ENCODE data around the gene PRR20B. TPM values are rescaled to one million over a fixed set of nuclear protein-coding genes. Genes with fewer than 3 reads are reported as not detected.
"Not testable (repeated sequence)": the region's sequence is repeated elsewhere in the genome, so short reads cannot be mapped to it uniquely, and the experiment has no call there.

The PRR20B gene
- polyA plus RNA-seq (ENCODE audit: insufficient read length in 3 of 3) = not detected
- long read RNA-seq, donor 1 = 0 reads
- long read RNA-seq, donor 2 = 0 reads
- long read RNA-seq, donor 3 = 0 reads
- long read RNA-seq, donor 4 = 0 reads
- long read RNA-seq, donor 5 = 0 reads
- long read RNA-seq, donor 6 = 0 reads
- long read RNA-seq, donor 7 = 0 reads
- long read RNA-seq, donor 8 = 0 reads
- long read RNA-seq, donor 9 = 0 reads
- long read RNA-seq, donor 10 = 0 reads
- long read RNA-seq, donor 11 = 0 reads
- long read RNA-seq, donor 12 = 0 reads
- long read RNA-seq, donor 13 = 0 reads
- long read RNA-seq, donor 14 = 0 reads
- long read RNA-seq, donor 15 = 0 reads
- long read RNA-seq, donor 16 = 0 reads

DNA sequence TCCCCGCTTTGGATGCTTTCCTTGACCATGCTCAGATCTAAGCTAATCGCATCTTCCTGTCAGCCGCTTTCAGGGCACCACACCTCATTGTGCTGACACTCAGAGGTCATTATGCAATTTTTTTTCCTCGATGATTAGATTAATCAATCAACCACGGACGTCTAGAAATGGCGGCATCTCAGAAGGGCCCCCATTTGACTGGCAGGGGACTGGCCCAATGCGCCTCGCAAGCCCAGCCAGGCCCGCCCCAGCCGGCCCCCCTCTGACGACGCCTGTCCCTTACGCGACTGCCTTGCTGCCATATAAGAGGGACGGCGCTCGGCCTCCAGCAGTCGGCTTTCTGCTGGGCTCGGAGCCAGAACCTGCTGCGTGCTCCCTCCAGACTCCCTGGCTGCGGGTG lies at the start of gene PRR20B:
PRR20B (plus strand) TSS at position 301 of the 400 bp plus-strand sequence. CDS start 387 bp downstream, outside the sequence.
- not testable (repeated sequence) for DNase-seq (ENCODE audit: extremely low read depth in 1 of 11, low read depth in 9 of 11, low spot score in 4 of 11)

DNA sequence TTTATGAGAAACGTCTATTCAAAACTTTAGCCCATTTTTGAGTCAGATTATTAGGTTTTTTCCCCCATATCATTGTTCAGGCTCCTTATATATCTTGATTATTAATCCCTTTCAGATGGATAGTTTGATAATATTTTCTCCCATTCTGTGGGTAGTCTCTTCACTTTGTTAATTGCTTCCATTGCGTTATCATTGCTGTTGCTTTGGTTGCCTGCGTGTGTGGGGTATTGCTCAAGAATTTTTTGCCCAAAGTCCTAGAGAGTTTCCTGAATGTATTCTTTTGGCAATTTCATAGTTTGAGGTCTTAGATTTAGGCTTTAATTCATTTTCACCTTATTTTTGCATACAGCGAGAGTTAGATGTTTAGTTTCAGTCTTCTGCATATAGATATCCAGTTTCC lies 32.3 kb upstream of the PRR20B start:
- no peak for DNase-seq (ENCODE audit: extremely low read depth in 1 of 11, low read depth in 9 of 11, low spot score in 4 of 11)

DNA sequence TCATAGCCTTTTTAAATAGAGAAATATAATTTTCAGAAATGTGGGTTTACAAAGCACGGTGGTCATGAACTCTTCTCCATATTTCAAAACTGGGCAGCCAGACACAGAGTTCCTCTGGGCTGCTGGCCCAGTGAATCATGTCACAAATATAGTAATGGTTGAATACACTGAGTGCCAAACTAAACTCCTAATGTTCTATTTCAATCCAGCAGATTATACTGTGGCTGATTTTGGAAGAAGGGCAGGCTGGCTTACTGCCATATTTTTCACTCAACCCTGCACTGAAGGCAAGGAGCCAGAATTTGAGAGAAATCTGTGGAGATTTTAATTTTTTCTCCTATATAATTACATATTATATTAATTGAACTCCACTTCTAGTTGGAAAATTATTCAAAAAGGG lies 23.6 kb upstream of the PRR20B start:
- peak in 1 of 11 donors; percentile 2 for DNase-seq (ENCODE audit: extremely low read depth in 1 of 11, low read depth in 9 of 11, low spot score in 4 of 11)

DNA sequence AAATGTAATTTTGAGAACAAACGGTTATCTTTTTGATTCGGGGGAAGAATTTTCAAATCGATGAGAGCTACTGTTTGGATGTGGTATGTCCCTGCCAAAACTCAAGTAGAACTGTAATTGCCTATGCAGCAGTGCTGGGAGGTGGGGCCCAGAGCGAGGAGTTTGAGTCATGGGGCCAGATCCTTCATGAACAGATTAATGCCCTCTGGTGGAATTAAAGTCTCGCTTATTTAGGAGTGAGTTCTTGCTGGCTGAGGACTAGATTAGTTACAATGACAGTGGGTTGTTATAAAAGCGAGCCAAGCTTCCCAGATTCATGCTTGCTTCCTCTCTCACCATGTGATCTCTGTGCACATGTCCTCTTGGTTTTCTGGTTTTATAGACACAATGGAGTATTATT lies 18.4 kb upstream of the PRR20B start:
- no peak for DNase-seq (ENCODE audit: extremely low read depth in 1 of 11, low read depth in 9 of 11, low spot score in 4 of 11)

DNA sequence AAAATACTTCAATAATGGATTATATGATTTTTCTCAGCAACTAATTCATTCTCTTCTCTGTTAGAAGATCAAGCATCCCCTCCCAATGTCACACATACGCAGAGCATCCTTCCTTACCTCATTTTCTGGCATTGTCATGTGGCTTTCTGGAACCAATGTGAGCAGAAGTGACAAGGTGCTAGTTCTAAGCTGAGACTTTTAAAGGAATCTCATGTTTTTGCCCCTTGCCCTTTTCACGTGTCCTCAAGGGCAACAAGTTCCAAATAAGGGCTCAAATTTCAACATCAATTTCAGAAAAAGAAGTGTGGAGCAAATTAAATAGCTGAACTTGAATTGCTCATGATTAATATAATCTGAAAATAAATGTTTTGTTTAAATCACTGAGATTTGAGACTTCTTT lies 11.2 kb upstream of the PRR20B start:
- DNase-seq (ENCODE audit: extremely low read depth in 1 of 11, low read depth in 9 of 11, low spot score in 4 of 11) = no peak

DNA sequence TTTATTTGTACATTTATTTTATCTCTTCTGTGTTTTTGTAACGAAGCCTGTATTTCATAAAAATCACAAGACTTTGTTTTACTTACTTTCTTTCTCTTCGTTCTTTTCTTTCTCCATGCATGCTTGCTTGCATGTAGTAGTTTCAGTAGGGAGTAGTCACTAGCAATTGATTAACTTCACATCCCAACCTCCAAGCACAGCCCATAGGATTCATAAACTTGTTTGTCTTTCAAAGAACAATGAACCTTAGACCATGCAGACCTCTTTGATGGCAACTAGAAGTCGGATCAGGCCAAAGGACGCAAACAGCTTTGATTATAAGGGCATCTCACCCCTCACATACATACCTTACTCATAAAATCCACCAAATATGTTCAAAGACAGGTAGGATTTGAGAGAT lies 9.7 kb upstream of the PRR20B start:
- no peak for DNase-seq (ENCODE audit: extremely low read depth in 1 of 11, low read depth in 9 of 11, low spot score in 4 of 11)

DNA sequence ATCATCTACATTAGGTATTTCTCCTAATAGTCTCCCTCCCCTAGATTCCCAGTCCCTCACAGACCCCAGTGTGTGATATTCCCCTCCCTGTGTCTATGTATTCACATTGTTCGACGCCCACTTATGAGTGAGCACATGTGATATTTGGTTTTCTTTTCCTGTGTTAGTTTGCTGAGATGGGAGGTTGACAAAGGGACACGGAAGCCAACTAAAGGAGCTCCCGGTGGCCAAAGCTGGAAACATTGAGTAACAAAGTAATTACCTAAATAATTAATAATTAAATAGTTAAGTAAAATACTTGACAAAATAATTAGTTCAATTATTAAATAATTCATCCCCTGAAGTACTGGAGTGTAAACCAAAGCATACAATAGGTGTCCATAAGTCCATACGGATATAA lies 8.3 kb upstream of the PRR20B start:
- DNase-seq (ENCODE audit: extremely low read depth in 1 of 11, low read depth in 9 of 11, low spot score in 4 of 11) = no peak

DNA sequence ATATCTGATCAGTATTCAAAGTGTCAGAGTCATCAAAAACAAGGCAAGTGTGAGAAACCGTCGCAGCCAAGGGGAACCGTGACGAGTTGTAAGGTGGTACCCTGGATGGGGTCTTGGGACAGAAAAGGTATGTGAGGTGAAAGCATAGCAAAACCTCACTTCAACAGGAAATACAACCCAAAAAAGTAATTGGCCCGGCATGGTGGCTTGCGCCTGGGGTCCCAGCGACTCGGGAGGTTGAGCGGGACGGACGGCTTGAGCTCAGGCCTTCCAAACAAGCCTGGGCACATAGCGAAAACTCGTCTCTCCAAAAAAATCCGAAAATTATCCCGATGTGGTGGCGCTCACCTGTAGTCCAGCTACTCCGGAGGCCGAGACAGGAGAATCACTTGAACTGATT lies 7.5 kb upstream of the PRR20B start:
- DNase-seq (ENCODE audit: extremely low read depth in 1 of 11, low read depth in 9 of 11, low spot score in 4 of 11) = not testable (repeated sequence)

DNA sequence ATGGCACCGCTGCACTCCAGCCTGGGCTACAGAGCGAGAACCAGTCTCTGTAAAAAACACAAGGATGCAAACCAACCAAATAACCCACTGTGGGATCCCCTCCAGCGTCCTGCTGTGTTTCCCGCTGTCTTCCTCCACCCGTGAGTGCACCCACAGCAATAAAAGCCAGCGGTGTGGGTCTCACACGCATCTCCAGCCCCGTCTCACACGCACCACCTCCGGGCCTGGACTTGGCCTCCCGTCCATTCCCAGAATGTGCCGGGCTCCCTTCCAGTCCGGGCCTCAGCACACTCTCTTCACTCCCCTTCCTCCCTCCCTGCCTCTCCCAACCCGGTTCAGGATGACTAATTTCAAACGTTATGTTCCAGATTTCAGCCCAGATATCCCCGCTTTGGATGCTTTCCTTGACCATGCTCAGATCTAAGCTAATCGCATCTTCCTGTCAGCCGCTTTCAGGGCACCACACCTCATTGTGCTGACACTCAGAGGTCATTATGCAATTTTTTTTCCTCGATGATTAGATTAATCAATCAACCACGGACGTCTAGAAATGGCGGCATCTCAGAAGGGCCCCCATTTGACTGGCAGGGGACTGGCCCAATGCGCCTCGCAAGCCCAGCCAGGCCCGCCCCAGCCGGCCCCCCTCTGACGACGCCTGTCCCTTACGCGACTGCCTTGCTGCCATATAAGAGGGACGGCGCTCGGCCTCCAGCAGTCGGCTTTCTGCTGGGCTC lies 6.9 kb upstream of the PRR20B start, which contains the start of gene PRR20A:
PRR20A (plus strand) TSS at position 684 of the 734 bp plus-strand sequence. CDS start 387 bp downstream, outside the sequence.
- DNase-seq (ENCODE audit: extremely low read depth in 1 of 11, low read depth in 9 of 11, low spot score in 4 of 11) = not testable (repeated sequence)

DNA sequence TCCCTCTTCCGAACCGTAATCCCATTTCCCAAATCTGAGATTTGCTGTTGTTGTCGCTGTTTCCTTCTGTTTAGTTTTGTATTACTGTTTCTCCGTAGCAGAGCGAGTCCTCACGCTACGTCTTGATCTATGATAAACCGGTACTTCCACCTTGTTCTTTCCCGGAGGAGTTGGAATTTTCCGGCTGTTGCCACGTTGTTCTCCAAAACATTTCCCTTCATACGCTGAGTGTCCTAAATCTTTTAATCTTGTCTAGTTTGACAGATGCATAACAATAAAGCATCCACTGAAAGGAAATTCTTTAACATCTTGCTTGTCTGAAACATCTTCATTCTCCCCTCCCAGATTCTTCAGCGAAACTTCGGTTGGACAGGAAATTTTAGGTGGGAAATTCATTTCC lies 818 bp downstream of the PRR20B start:
- not testable (repeated sequence) for DNase-seq (ENCODE audit: extremely low read depth in 1 of 11, low read depth in 9 of 11, low spot score in 4 of 11)

DNA sequence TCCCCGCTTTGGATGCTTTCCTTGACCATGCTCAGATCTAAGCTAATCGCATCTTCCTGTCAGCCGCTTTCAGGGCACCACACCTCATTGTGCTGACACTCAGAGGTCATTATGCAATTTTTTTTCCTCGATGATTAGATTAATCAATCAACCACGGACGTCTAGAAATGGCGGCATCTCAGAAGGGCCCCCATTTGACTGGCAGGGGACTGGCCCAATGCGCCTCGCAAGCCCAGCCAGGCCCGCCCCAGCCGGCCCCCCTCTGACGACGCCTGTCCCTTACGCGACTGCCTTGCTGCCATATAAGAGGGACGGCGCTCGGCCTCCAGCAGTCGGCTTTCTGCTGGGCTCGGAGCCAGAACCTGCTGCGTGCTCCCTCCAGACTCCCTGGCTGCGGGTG lies 6.5 kb downstream of the PRR20B start, which contains the start of gene PRR20C:
PRR20C (plus strand) TSS at position 301 of the 400 bp plus-strand sequence. CDS start 387 bp downstream, outside the sequence.
- not testable (repeated sequence) for DNase-seq (ENCODE audit: extremely low read depth in 1 of 11, low read depth in 9 of 11, low spot score in 4 of 11)

DNA sequence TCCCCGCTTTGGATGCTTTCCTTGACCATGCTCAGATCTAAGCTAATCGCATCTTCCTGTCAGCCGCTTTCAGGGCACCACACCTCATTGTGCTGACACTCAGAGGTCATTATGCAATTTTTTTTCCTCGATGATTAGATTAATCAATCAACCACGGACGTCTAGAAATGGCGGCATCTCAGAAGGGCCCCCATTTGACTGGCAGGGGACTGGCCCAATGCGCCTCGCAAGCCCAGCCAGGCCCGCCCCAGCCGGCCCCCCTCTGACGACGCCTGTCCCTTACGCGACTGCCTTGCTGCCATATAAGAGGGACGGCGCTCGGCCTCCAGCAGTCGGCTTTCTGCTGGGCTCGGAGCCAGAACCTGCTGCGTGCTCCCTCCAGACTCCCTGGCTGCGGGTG lies 13.0 kb downstream of the PRR20B start, which contains the start of gene PRR20D:
PRR20D (plus strand) TSS at position 301 of the 400 bp plus-strand sequence. CDS start 387 bp downstream, outside the sequence.
- DNase-seq (ENCODE audit: extremely low read depth in 1 of 11, low read depth in 9 of 11, low spot score in 4 of 11) = not testable (repeated sequence)

DNA sequence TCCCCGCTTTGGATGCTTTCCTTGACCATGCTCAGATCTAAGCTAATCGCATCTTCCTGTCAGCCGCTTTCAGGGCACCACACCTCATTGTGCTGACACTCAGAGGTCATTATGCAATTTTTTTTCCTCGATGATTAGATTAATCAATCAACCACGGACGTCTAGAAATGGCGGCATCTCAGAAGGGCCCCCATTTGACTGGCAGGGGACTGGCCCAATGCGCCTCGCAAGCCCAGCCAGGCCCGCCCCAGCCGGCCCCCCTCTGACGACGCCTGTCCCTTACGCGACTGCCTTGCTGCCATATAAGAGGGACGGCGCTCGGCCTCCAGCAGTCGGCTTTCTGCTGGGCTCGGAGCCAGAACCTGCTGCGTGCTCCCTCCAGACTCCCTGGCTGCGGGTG lies 19.6 kb downstream of the PRR20B start, which contains the start of gene PRR20E:
PRR20E (plus strand) TSS at position 301 of the 400 bp plus-strand sequence. CDS start 387 bp downstream, outside the sequence.
- not testable (repeated sequence) for DNase-seq (ENCODE audit: extremely low read depth in 1 of 11, low read depth in 9 of 11, low spot score in 4 of 11)

DNA sequence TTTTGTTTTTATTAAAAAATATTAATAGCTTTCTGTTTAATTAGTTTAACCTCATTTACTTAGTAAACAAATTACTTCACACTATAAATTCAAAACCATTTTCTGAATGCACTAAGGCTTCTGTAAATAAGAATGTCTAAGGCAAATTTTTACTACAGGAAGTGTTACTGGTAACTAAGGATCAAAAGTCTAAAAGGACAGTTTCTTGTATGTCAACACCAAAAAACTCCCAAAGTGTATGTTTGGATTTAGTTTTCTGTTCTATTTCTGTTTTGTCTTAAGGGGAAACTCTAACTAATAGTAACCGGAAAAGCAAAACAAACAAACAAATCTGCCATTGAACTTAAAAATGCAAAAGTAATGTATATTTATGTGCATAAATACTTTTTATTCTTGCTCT lies 44.4 kb downstream of the PRR20B start:
- DNase-seq (ENCODE audit: extremely low read depth in 1 of 11, low read depth in 9 of 11, low spot score in 4 of 11) = no peak

Other genes starting within 250 kb of the PRR20B start
- not detected for gene PRR20A, start 6.6 kb upstream of the PRR20B start, polyA plus RNA-seq (ENCODE audit: insufficient read length in 3 of 3)
- gene PRR20C, start 6.6 kb downstream of the PRR20B start, polyA plus RNA-seq (ENCODE audit: insufficient read length in 3 of 3) = not detected
- not detected for gene PRR20D, start 13.1 kb downstream of the PRR20B start, polyA plus RNA-seq (ENCODE audit: insufficient read length in 3 of 3)
- not detected for gene PRR20E, start 19.7 kb downstream of the PRR20B start, polyA plus RNA-seq (ENCODE audit: insufficient read length in 3 of 3)